Heart left ventricle (tissue), 16 donors: Measurements from ENCODE around the gene NTM. TPM values are rescaled to one million over a fixed set of nuclear protein-coding genes. Genes with fewer than 3 reads are reported as not detected.

ENCODE experiments used
- ATAC-seq, 4 donors: fragments of 200-7000 bp; cut with Tn5 transposase; one replicate each; pipeline ENCODE4 v1.9.1; 2020 to 2022; ENCODE audit warnings: moderate library complexity in 4 of 4, mild to moderate bottlenecking in 3 of 4, moderate number of reproducible peaks in 1 of 4
- DNase-seq, 5 donors: peaks; one replicate each; pipeline ENCODE4 v3.0.0-alpha.2; 2020
- H3K27ac ChIP-seq, 12 donors: fragments of 200-600 bp; sonication (generic) in 4 of 12; one replicate each; pipeline versions ENCODE4 v1.5.0 to v1.8.0; 2016 to 2022; ENCODE audit warnings: mild to moderate bottlenecking in 2 of 12
- H3K27me3 ChIP-seq, 9 donors: fragments of 200-600 bp; sonication (generic) in 2 of 9; one replicate each; pipeline versions ENCODE4 v1.5.1 to v1.8.0; 2016 to 2022; ENCODE audit warnings: mild to moderate bottlenecking in 3 of 9
- H3K36me3 ChIP-seq, 9 donors: fragments of 200-600 bp; sonication (generic) in 2 of 9; one replicate each; pipeline versions ENCODE4 v1.5.0 to v1.8.0; 2018 to 2022; ENCODE audit warnings: mild to moderate bottlenecking in 2 of 9
- H3K4me1 ChIP-seq, 12 donors: fragments of 200-600 bp; sonication (generic) in 4 of 12; one replicate each; pipeline versions ENCODE4 v1.5.0 to v1.8.0; 2016 to 2022; ENCODE audit warnings: mild to moderate bottlenecking in 3 of 12
- H3K4me3 ChIP-seq, 12 donors: fragments of 200-600 bp; sonication (generic) in 4 of 12; one replicate each; pipeline versions ENCODE4 v1.5.0 to v1.8.0; 2017 to 2022; ENCODE audit warnings: mild to moderate bottlenecking in 9 of 12, moderate library complexity in 4 of 12
- H3K9me3 ChIP-seq, 12 donors: fragments of 200-600 bp; sonication (generic) in 4 of 12; one replicate each; pipeline versions ENCODE4 v1.5.0 to v1.8.0; 2016 to 2022; ENCODE audit warnings: mild to moderate bottlenecking in 1 of 12
- POLR2A ChIP-seq, 2 donors: fragments of 450-650 bp; IDR thresholded peaks; one replicate each; pipeline ENCODE4 v1.6.1; 2017; ENCODE audit warnings: antibody characterized with exemption in 2 of 2, mild to moderate bottlenecking in 2 of 2, moderate library complexity in 2 of 2
- WGBS, 4 donors: extraction: QIAGEN DNeasy Blood & Tissue Kit in 2 of 4; methylation state at CpG; one replicate each; pipeline versions ENCODE4 v1.1.5 to v1.1.7; 2013 to 2018; 5-methylcytosine and 5-hydroxymethylcytosine counted together
- intact Hi-C, 10 donors: fragments of 100-400 bp; cut with DNase I; formaldehyde crosslinking; loops; one replicate each; pipeline versions ENCODE4 v1.11.1 to v1.14.2; 2022
- polyA plus RNA-seq, 2 donors: library from polyadenylated mRNA; stranded (reverse); fragments of 200-250 nt; gene quantifications; one replicate each; pipeline ENCODE4 v1.2.3, GENCODE V29; 2013
- total RNA-seq, 9 donors: library from RNA; depleted of rRNA in 2 of 9; stranded (reverse); fragments of >200 nt in 2 of 9; fragmentation: NEBNext Ultra II Directional in 3 of 9; extraction: Animal tissue kit (Norgen Biotek cat#: 25700) in 3 of 9; gene quantifications; one replicate each; pipeline versions ENCODE4 v1.1.0 to v1.2.4, GENCODE V29; 2016 to 2023
- TF ChIP-seq, protein P1 (sequence below), 12 donors: fragments of 200-600 bp; sonication (generic) in 4 of 12; IDR thresholded peaks; one replicate each; pipeline versions ENCODE4 v1.5.0 to v1.8.0; 2018 to 2022; ENCODE audit warnings: antibody characterized with exemption in 12 of 12, mild to moderate bottlenecking in 5 of 12
- donor health status: ischemic (EF 13 %, LVEDD 7.1; RV severe dilation, severe dysfunction).
- donor health status: healthy with polysubstance abuse.
- donor health status: DM: no; HTN: yes; CAD: no.
- donor health status: DM: no; HTN: no; CAD: no.
- donor health status: ischemic (EF 25% LVEDD 6.9; RV normal size, moderate dysfunction).
- donor health status: ischemic (EF 25% LVEDD 5.7; RV mildly dilated, moderate dysfunction).
- donor health status: healthy.
- donor health status: DM: yes; HTN: yes; CAD: no.
- donor health status: ischemic (EF 35%, LVEDD 5.7; RV mildly dilated, moderate dysfunction).
- donor health status: nonischemic (EF 11% LVEDD 7.7; RV severe dilation, severe dysfunction).
- donor health status: DM: yes; HTN: yes; CAD: no.
- donor health status: PGD.
- donor health status: ischemic (EF 29% LVEDD 5.4; RV normal size, mild dysfunction).
- donor health status: nonischemic (EF 23%, LVEDD 6.1; RV moderate dilation, normal function).

The NTM gene
- total and polyA plus RNA-seq, 11 donors = 0.40 to 7.7 (median 1.5) TPM

DNA sequence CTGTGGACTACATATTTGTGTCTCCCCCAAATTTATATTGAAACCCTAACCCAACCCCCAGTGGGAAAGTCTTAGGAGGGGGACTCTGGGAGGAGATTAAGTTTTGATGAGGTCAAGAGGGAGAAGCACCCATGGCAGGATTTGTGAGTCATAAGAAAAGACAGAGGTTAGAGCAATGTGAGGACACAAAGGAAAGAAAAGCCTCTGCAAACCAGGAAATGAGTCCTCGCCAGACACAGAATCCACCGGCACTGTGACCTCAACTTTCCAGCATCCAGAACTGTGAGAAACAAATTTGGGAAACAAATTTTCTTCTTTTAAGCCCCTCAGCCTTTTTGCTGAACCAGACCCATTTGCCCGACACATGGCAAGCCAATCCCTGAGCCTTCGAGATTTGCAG is 397.0 kb downstream of the NTM start:
- Histone ChIP-seq H3K4me3 (no peak overlapping the region), H3K9me3 (no peaks in the 10 kb centered on the region), H3K36me3 (no peaks in the 10 kb centered on the region), H3K27me3 (peaks cover 0 to 11% (median 0%) of the 10 kb centered on the region in 9 donors), H3K27ac (no peak overlapping the region), H3K4me1 (no peaks in the 10 kb centered on the region)
- intact Hi-C loops = no loop called here
- no peak for DNase-seq
- WGBS, 4 donors = 72 to 77% (median 74%) methylated on average over 4 of the region's 4 CpGs
- no peak for ATAC-seq
- TF ChIP-seq, protein P1, sequence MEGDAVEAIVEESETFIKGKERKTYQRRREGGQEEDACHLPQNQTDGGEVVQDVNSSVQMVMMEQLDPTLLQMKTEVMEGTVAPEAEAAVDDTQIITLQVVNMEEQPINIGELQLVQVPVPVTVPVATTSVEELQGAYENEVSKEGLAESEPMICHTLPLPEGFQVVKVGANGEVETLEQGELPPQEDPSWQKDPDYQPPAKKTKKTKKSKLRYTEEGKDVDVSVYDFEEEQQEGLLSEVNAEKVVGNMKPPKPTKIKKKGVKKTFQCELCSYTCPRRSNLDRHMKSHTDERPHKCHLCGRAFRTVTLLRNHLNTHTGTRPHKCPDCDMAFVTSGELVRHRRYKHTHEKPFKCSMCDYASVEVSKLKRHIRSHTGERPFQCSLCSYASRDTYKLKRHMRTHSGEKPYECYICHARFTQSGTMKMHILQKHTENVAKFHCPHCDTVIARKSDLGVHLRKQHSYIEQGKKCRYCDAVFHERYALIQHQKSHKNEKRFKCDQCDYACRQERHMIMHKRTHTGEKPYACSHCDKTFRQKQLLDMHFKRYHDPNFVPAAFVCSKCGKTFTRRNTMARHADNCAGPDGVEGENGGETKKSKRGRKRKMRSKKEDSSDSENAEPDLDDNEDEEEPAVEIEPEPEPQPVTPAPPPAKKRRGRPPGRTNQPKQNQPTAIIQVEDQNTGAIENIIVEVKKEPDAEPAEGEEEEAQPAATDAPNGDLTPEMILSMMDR (IDR thresholded peaks at IDR 0.05) = no peak
- TF ChIP-seq POLR2A (IDR thresholded peaks at IDR 0.05) = no peak

DNA sequence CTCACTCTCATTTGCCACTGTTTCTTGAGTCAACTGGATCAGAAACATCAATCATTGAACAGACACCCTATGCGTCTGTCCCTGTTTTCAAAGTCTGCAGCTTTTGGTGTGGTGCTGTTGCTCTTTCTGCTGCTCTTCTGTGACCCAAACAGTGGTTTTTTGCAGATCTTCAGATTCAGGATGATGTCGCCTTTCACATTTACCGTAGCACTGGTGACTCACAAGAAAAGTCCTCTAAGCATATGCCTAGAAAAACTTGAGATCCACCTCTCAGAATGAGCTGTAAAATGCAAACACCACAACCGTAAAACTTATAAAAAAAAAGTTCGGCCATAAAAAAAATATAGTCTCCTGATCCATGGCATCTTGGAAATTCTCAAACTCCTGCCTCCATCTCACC is 400.4 kb downstream of the NTM start:
- DNase-seq (no peak), ATAC-seq (no peak)
- Histone ChIP-seq H3K4me1 (no peaks in the 10 kb centered on the region), H3K27ac (no peak overlapping the region), H3K27me3 (peaks cover 0 to 6% (median 0%) of the 10 kb centered on the region in 9 donors), H3K4me3 (no peak overlapping the region), H3K36me3 (no peaks in the 10 kb centered on the region), H3K9me3 (no peaks in the 10 kb centered on the region)
- no peak for TF ChIP-seq POLR2A (IDR thresholded peaks at IDR 0.05)
- TF ChIP-seq, protein P1 (IDR thresholded peaks at IDR 0.05) = no peak
- intact Hi-C loops = no loop called here
- WGBS, 4 donors = 74 to 80% (median 77%) methylated on average over 5 of the region's 5 CpGs

DNA sequence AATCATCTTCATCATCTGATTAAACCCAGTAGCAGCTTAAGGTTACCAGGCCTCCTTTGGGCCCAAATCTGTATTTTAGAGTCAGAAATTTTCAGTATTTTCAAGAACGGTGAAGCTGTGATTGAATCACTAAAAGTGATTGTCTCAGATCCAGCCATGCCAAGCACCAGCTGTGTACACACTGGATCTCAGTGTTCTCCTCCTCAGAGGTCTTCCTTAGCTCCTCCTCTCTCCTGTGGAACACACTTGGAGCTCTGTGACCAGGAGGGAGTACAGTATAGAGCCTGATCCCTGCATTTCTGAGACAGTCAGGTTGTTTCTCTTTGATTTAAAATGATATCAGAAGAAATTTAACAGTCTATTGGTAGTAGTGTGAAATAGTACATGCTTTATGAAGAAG is 401.1 kb downstream of the NTM start:
- Histone ChIP-seq H3K27me3 (peaks cover 0 to 10% (median 0%) of the 10 kb centered on the region in 9 donors), H3K27ac (no peak overlapping the region), H3K36me3 (no peaks in the 10 kb centered on the region), H3K4me1 (no peaks in the 10 kb centered on the region), H3K4me3 (no peak overlapping the region), H3K9me3 (no peaks in the 10 kb centered on the region)
- 53 to 72% (median 58%) methylated on average over 1 of the region's 1 CpG for WGBS, 4 donors
- intact Hi-C loops = no loop called here
- no peak for DNase-seq
- ATAC-seq = no peak
- TF ChIP-seq POLR2A (IDR thresholded peaks at IDR 0.05) = no peak
- TF ChIP-seq, protein P1 (IDR thresholded peaks at IDR 0.05) = no peak

DNA sequence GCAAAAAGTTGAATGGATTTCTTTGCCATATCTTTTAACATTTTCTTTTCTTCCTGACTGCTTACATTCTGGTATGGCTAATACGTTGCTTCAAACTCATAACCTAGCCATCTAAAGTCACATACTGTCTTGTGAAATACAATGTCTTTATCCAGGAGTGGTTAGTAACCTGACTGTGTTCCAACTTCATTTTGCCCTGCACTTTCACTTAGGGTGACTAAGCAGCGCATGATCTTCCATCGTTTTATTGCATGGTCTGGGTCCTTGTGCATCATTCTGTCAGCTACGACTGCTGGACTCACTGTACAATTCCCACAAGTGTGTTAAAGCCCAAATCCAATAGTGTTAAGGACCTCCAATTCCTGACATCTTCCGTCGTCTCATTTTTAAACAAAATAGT is 403.2 kb downstream of the NTM start:
- intact Hi-C loops = no loop called here
- ATAC-seq = no peak
- Histone ChIP-seq H3K27ac (no peak overlapping the region), H3K9me3 (no peaks in the 10 kb centered on the region), H3K36me3 (no peaks in the 10 kb centered on the region), H3K4me3 (no peak overlapping the region), H3K4me1 (no peaks in the 10 kb centered on the region), H3K27me3 (peaks cover 0 to 17% (median 0%) of the 10 kb centered on the region in 9 donors)
- no peak for DNase-seq
- TF ChIP-seq POLR2A (IDR thresholded peaks at IDR 0.05) = no peak
- TF ChIP-seq, protein P1 (IDR thresholded peaks at IDR 0.05) = no peak
- WGBS, 4 donors = 82 to 88% (median 86%) methylated on average over 6 of the region's 6 CpGs
